ENCODE data around the gene MGAT4C. TPM values are rescaled to one million over a fixed set of nuclear protein-coding genes. Genes with fewer than 3 reads are reported as not detected.

Gene MGAT4C
- total and polyA plus RNA-seq, 2 experiments from 2014 or later: 4.5 to 4.7 TPM

GRCh38 chr12:86265329-86265695 is 9.1 kb upstream of the MGAT4C start:
- H2AFZ ChIP-seq: 0 out of 2 replicates have a peak overlapping the region, but pooled peaks have one; percentile 44
- no peaks in the 10 kb centered on the region for H3K79me2 ChIP-seq (replicated peaks; ENCODE audit: insufficient read depth)
- peak overlapping the region; percentile 52 for H3K4me3 ChIP-seq
- no peak overlapping the region for H3K27ac ChIP-seq (ENCODE audit: low read depth)
- no peaks in the 10 kb centered on the region for H3K27me3 ChIP-seq (ENCODE audit: insufficient read depth)
- Mint-ChIP-seq H3K9me3 (no peaks in the 10 kb centered on the region), H3K36me3 (ENCODE audit: low read depth) (peaks cover 6% of the 10 kb centered on the region; the same call in 2 of the 3 replicates), H3K27ac (no peak overlapping the region; the same call in 1 of the 2 replicates), H3K4me1 (peaks cover 27% of the 10 kb centered on the region), H3K4me3 (peak overlapping the region; percentile 69; the same call in 2 of the 3 replicates), H3K27me3 (ENCODE audit: insufficient read depth, low read depth, poor library complexity) (peaks cover 2% of the 10 kb centered on the region)
- H3K9me2 ChIP-seq (ENCODE audit: insufficient read depth): no peaks in the 10 kb centered on the region
- H4K20me1 ChIP-seq (replicated peaks; ENCODE audit: insufficient read depth): no peaks in the 10 kb centered on the region
- peak overlapping the region; percentile 71 for H3K4me2 ChIP-seq
- DNase-seq (ENCODE audit: low spot score) (no peak), ATAC-seq (no peak)
- TF ChIP-seq ETS1 (IDR thresholded peaks at IDR 0.05) (no peak), CREB1 (CRISPR knock-in tag; IDR thresholded peaks at IDR 0.05; ENCODE audit: low read depth) (no peak), NANOG (IDR thresholded peaks at IDR 0.05; ENCODE audit: borderline replicate concordance) (no peak), REST (IDR thresholded peaks at IDR 0.05; ENCODE audit: unreplicated experiment) (no peak), CTCF (conservative IDR thresholded peaks at IDR 0.05; ENCODE audit: low read depth in 2 of 2) (no peak), POLR2AphosphoS5 (IDR thresholded peaks at IDR 0.05; ENCODE audit: low read depth) (no peak), ZNF114 (CRISPR knock-in tag; IDR thresholded peaks at IDR 0.05) (no peak), EZH2phosphoT487 (IDR thresholded peaks at IDR 0.05; ENCODE audit: unreplicated experiment) (no peak), ZNF462 (CRISPR knock-in tag; IDR thresholded peaks at IDR 0.05) (no peak)
- peaks cover 26% of the 10 kb centered on the region for H3K4me1 ChIP-seq (ENCODE audit: insufficient read depth)
- H3K36me3 ChIP-seq (ENCODE audit: insufficient read depth): no peaks in the 10 kb centered on the region
- no peaks in the 10 kb centered on the region for H3F3A ChIP-seq (replicated peaks; ENCODE audit: low read depth)

Data from GM23338 (cell line).